Fibroblast of lung (primary cell): ENCODE results near the gene LGALS3BP.

Experiments used
- EZH2 ChIP-seq: IDR thresholded peaks from 2 replicates; pipeline ENCODE4 v1.5.1; 2012; ENCODE audit warnings: low read length, control low read depth, mild to moderate bottlenecking; ENCODE audit errors: missing control alignments
- TF ChIP-seq, protein P1 (sequence below), 2 donors: IDR thresholded peaks in 1 of 2; conservative IDR thresholded peaks in 1 of 2; 1 replicate in 1 of 2; 2 replicates in 1 of 2; pipeline ENCODE4 v1.5.1; 2011 to 2012; ENCODE audit warnings: low read length in 2 of 2, control low read depth in 1 of 2, inconsistent platforms in 1 of 2, low read depth in 1 of 2, mild to moderate bottlenecking in 1 of 2

DNA sequence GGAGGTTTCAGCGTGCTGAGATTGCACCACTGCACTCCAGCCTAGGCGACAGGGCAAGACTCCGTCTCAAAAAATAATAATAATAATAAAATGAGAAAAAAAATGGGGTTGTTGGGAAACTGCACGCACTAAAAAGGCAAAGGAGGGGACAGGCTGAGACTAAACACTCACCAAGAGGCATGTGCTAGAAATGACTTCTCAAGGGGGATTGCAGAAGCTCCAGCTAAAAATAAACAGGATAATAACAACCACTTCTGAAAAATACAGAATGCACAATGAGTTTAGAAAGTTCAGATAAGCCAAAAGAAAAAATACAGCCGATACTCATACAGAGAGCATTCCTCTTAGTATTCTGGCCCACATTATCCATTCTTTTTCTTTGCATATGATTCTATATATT lies 39.5 kb downstream of the LGALS3BP start:
- TF ChIP-seq, protein P1, sequence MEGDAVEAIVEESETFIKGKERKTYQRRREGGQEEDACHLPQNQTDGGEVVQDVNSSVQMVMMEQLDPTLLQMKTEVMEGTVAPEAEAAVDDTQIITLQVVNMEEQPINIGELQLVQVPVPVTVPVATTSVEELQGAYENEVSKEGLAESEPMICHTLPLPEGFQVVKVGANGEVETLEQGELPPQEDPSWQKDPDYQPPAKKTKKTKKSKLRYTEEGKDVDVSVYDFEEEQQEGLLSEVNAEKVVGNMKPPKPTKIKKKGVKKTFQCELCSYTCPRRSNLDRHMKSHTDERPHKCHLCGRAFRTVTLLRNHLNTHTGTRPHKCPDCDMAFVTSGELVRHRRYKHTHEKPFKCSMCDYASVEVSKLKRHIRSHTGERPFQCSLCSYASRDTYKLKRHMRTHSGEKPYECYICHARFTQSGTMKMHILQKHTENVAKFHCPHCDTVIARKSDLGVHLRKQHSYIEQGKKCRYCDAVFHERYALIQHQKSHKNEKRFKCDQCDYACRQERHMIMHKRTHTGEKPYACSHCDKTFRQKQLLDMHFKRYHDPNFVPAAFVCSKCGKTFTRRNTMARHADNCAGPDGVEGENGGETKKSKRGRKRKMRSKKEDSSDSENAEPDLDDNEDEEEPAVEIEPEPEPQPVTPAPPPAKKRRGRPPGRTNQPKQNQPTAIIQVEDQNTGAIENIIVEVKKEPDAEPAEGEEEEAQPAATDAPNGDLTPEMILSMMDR (conservative IDR thresholded peaks at IDR 0.05 in 1 of 2, IDR thresholded peaks at IDR 0.05 in 1 of 2; ENCODE audit: low read depth in 1 of 2, low read length in 2 of 2): no peak
- no peak for TF ChIP-seq EZH2
